Fibroblast of mammary gland (primary cell): ENCODE data around the gene COL4A6.

ENCODE experiments used
- DNase-seq: peaks from one replicate; pipeline ENCODE4 v3.0.0-alpha.2; 2010; ENCODE audit warnings: low read depth
- H3K4me3 ChIP-seq: 2 replicates; pipeline ENCODE4 v1.5.1; 2011; ENCODE audit warnings: low read depth, mild to moderate bottlenecking, low read length, moderate library complexity; ENCODE audit not compliant: control insufficient read depth
- CTCF ChIP-seq: conservative IDR thresholded peaks from 2 replicates; pipeline ENCODE4 v1.5.1; 2011; ENCODE audit warnings: low read depth, low read length, inconsistent platforms; ENCODE audit not compliant: control insufficient read depth, insufficient read depth

The COL4A6 gene

DNA sequence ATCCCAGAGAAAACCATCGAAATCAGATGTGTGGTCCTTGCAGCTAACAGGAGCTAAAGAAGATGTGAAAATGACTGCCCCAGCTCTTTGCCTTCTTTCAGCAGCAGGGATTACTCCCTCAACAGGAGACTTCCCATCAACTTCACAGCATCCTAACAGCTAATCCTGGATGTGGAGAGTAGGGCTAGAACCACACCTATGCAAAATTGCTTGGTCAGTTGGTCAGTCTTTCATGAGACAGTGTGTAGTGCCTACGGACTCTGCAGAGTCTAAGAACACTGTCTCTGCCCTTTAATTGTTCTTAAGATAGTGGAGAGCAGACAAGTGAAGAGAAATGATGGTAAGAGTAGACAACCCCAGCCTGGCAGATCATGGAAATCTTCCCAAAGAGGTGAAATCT is 133.5 kb downstream of the COL4A6 start:
- no peak for DNase-seq
- no peak overlapping the region for H3K4me3 ChIP-seq
- TF ChIP-seq CTCF = no peak

DNA sequence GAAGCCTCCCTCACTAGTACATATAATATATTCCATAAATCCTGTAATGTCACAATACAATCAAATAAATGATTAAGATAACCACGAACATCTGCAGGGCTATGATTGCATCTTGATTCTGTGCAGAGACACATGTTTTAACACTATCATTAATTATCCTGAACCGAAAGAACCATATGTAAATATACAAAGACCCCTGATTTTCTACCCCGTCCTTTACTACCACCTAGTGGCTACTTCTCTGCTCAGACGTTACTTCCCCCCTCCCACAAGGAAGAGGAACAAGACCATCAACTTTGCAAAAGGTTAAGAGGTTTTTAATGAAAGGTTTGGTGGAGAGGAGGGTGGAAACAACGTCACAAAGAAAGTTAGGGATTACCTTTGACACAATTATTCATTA is 134.0 kb downstream of the COL4A6 start:
- peak; percentile 18 for DNase-seq
- H3K4me3 ChIP-seq = no peak overlapping the region
- TF ChIP-seq CTCF = peak; percentile 49

DNA sequence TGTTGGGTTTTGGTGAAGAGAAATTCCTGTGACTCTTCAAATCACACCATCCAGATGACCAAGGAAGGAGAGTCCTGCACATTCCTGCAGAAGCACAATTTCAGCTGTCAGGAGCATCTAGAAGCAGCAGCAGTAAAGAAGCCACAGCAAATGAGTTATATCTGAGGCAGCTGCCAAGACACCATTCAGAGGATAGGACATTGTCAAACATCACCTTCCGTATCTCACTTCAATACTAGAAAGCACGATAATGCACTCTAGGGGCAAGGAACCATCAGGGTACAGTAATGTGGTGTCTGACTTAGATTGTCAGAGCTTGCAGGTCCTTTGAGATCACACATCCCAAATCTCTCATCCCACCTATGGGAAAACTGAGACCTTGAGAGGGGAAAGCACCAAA is 134.5 kb downstream of the COL4A6 start:
- H3K4me3 ChIP-seq = no peak overlapping the region
- no peak for DNase-seq
- TF ChIP-seq CTCF = no peak

DNA sequence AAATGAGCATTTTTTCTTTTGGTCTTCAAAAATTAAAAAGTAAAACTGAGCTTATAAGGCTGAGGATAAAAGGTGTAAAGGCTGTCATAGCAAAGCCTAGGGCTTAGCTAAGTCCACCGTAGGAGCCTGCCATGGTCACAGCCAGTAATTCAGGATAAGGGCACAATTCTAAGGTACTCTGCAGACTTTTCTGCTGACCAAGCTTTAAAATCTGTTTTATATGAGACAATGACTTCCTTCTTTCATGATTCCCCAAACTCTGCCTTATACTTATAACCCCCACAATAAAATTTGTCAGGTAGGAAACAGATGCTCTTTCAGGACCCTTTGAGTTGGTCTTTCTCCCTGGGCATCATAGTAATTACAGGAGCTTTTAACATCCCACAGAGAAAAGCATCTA is 138.5 kb downstream of the COL4A6 start:
- TF ChIP-seq CTCF = no peak
- DNase-seq = no peak
- no peak overlapping the region for H3K4me3 ChIP-seq

GRCh38 chrX:108299101-108299591 is 139.1 kb downstream of the COL4A6 start:
- no peak overlapping the region for H3K4me3 ChIP-seq
- DNase-seq = peak; percentile 20
- TF ChIP-seq CTCF = no peak

DNA sequence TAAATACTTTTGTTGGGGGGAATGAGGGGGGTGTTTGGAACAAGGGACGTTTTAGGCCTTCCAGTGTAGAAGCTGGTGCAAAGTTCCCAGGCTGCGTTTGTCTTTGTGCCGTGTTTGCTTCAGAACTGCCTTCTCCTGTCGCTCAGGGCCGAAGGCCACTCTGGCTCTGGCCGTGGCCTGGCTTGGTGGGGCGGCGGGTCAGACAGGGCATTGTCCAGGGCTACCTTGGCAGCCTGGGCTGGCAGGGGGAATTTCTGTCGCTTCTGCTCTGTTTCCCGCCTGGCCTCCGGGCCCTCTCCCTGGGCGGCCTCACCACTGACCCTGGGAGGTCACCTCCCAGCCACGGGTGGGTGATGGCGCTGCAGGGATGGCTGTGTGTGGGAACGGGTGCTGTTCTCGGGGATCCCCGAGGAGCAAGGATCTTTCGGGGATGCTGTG is 140.0 kb downstream of the COL4A6 start:
- no peak for TF ChIP-seq CTCF
- no peak for DNase-seq
- H3K4me3 ChIP-seq = no peak overlapping the region

DNA sequence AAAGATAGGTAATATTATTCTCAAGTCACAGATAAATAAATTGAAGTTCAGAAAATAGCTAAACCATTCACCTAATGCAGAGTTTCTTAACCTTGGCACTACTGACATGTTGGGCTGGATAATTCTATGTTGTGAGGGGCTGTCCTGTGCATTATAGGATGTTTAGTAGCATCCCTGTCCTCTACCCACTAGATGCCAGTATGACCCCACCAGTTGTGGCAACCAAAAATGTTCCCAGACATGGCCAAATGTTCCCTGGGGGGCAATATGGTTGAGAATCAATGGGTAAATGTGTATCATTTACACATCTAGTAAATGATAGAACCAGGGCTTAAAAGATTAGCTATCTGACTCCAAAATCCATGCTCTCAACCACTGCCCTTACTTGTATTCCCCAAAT is 140.9 kb downstream of the COL4A6 start:
- no peak overlapping the region for H3K4me3 ChIP-seq
- DNase-seq = no peak
- peak; percentile 6 for TF ChIP-seq CTCF
